Lung (tissue), 12 donors: ENCODE data around the gene FOXI2. TPM values are rescaled to one million over a fixed set of nuclear protein-coding genes. Genes with fewer than 3 reads are reported as not detected.

Experiments used
- ATAC-seq: fragments of 200-7000 bp; cut with Tn5 transposase; one replicate; pipeline ENCODE4 v1.9.1; 2020; ENCODE audit warnings: moderate number of reproducible peaks; ENCODE audit not compliant: insufficient read depth, low FRiP score
- DNase-seq, 3 donors: peaks; one replicate each; pipeline ENCODE4 v3.0.0-alpha.2; 2013 to 2017
- H3K27ac ChIP-seq, 2 donors: one replicate each; pipeline ENCODE4 v1.5.1; 2013; ENCODE audit warnings: mild to moderate bottlenecking in 2 of 2, moderate library complexity in 2 of 2, control low read depth in 1 of 2, inconsistent platforms in 1 of 2, low read depth in 1 of 2, low read length in 1 of 2
- H3K27me3 ChIP-seq, 3 donors: one replicate each; pipeline ENCODE4 v1.5.1; 2013; ENCODE audit warnings: low read length in 2 of 3; ENCODE audit not compliant: control insufficient read depth in 3 of 3, insufficient read depth in 3 of 3
- H3K36me3 ChIP-seq, 4 donors: one replicate each; pipeline ENCODE4 v1.5.1; 2013; ENCODE audit warnings: low read length in 4 of 4, mild to moderate bottlenecking in 1 of 4, moderate library complexity in 1 of 4; ENCODE audit not compliant: control insufficient read depth in 4 of 4, insufficient read depth in 4 of 4
- H3K4me1 ChIP-seq, 5 donors: one replicate each; pipeline ENCODE4 v1.5.1; 2013; ENCODE audit warnings: low read length in 5 of 5, mild to moderate bottlenecking in 2 of 5, moderate library complexity in 1 of 5; ENCODE audit not compliant: control insufficient read depth in 5 of 5, insufficient read depth in 5 of 5
- H3K4me3 ChIP-seq: one replicate; pipeline ENCODE4 v1.5.1; 2013; ENCODE audit warnings: mild to moderate bottlenecking, control low read depth, moderate library complexity
- H3K9ac ChIP-seq, 2 donors: one replicate each; pipeline ENCODE4 v1.5.1; 2013; ENCODE audit warnings: low read length in 2 of 2, control low read depth in 1 of 2; ENCODE audit not compliant: insufficient read depth in 1 of 2
- H3K9me3 ChIP-seq, 4 donors: one replicate each; pipeline ENCODE4 v1.5.1; 2013; ENCODE audit warnings: low read length in 3 of 4, mild to moderate bottlenecking in 1 of 4, moderate library complexity in 1 of 4; ENCODE audit not compliant: control insufficient read depth in 4 of 4, insufficient read depth in 3 of 4
- CTCF ChIP-seq: IDR thresholded peaks from 2 replicates; pipeline ENCODE4 v1.5.1; 2012; ENCODE audit warnings: mild to moderate bottlenecking; ENCODE audit errors: control extremely low read depth, extremely low read depth
- WGBS, 2 donors: extraction: QIAGEN DNeasy Blood & Tissue Kit; methylation state at CpG; one replicate each; pipeline ENCODE4 v1.1.7; 2013; 5-methylcytosine and 5-hydroxymethylcytosine counted together
- polyA plus RNA-seq, 2 donors: library from polyadenylated mRNA; stranded (reverse); fragments of 200-250 nt; gene quantifications; one replicate each; pipeline ENCODE4 v1.2.1, GENCODE V29; 2013
- total RNA-seq, 2 donors: library from RNA; depleted of rRNA in 1 of 2; stranded (reverse); fragments of >200 nt in 1 of 2; gene quantifications; one replicate each; pipeline ENCODE4 v1.2.1, GENCODE V29; 2014 to 2021
- donor health status: control.
- donor health status: control.
- donor health status: Bipolar disorder and iron deficiency.
- donor health status: healthy.
- donor health status: DM: yes; HTN: yes; CAD: no.

Gene FOXI2
- total and polyA plus RNA-seq, 4 donors: 0.08 to 0.15 TPM; not detected in 2

GRCh38 chr10:127702271-127702670 lies 34.7 kb upstream of the FOXI2 start:
- Histone ChIP-seq H3K27ac (no peak overlapping the region), H3K36me3 (no peaks in the 10 kb centered on the region), H3K27me3 (peaks cover 0 to 9% (median 0%) of the 10 kb centered on the region in 3 donors), H3K4me1 (no peaks in the 10 kb centered on the region), H3K9ac (no peak overlapping the region), H3K4me3 (no peak overlapping the region), H3K9me3 (peaks cover 0 to 4% (median under 1%) of the 10 kb centered on the region in 4 donors)
- WGBS, 2 donors: 51 to 71% methylated on average over 4 of the region's 4 CpGs
- ATAC-seq: no peak
- no peak for TF ChIP-seq CTCF
- DNase-seq: peak in 1 of 3 donors; percentile 2

DNA sequence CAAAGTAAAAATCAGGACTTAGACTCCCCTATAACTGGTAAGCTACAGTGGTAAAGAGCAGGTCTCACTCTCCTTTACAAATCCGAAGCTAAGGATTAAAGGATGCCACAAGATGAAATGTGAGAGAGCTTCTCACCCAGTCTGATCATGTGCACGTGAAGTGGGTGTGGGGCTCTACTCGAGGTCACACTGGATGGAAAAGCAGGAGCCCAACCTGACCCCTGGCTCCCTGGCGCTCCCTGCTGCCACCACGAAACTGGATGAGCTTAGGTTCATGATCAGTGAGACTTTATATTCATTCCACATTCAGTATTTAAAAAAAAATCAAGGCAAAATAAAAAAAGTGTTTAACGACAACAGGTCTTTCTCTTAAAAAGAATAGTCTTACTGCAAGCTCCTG lies 21.7 kb upstream of the FOXI2 start:
- ATAC-seq: no peak
- 51 to 52% methylated on average over 6 of the region's 6 CpGs for WGBS, 2 donors

DNA sequence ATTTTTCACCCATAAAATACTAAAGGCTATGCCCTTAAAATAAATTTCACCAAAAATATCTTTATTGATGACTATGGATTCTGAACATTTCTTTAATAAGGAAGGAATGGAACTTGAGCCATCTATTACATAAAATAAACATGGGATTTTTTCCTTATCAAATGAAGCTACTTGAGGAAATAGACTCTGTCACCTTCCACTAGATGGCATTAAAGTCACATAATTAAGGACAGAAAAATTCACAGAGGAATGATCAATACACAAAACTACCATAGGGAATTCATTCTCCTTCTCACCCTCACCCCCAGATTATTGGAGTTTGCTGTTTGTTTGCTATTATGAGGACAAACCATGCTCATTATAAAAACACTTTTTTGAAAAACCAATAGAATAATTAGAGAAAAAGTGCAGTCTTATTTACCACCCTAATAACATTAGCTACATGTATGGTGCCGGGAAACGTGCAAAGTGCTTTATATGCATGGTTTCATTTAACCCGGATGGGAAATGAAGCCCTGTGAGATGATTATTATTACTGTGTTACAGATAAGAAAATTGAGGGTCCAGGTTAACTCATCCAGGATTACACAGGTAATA lies 21.1 kb upstream of the FOXI2 start:
- H3K4me1 ChIP-seq: no peaks in the 10 kb centered on the region
- DNase-seq (peak in 2 of 3 donors; percentile 44 to 47), ATAC-seq (no peak)
- no peak overlapping the region for H3K9ac ChIP-seq
- H3K27ac ChIP-seq: no peak overlapping the region
- no peak for TF ChIP-seq CTCF
- H3K27me3 ChIP-seq: no peaks in the 10 kb centered on the region
- H3K9me3 ChIP-seq: peaks cover 0 to 3% (median 0%) of the 10 kb centered on the region in 4 donors
- H3K36me3 ChIP-seq: no peaks in the 10 kb centered on the region
- no peak overlapping the region for H3K4me3 ChIP-seq
- WGBS, 2 donors: 57 to 73% methylated on average over 3 of the region's 3 CpGs

More for the DNA sequence above, 21.7 kb upstream of the FOXI2 start:
- no peak overlapping the region for H3K4me3 ChIP-seq
- no peaks in the 10 kb centered on the region for H3K27me3 ChIP-seq
- H3K27ac ChIP-seq: no peak overlapping the region
- TF ChIP-seq CTCF: no peak
- no peaks in the 10 kb centered on the region for H3K4me1 ChIP-seq
- no peak overlapping the region for H3K9ac ChIP-seq
- no peak for DNase-seq
- peaks cover 0 to 3% (median 0%) of the 10 kb centered on the region in 4 donors for H3K9me3 ChIP-seq
- no peaks in the 10 kb centered on the region for H3K36me3 ChIP-seq

GRCh38 chr10:127720142-127720541 lies 16.8 kb upstream of the FOXI2 start:
- Histone ChIP-seq H3K9me3 (no peaks in the 10 kb centered on the region), H3K9ac (no peak overlapping the region), H3K4me1 (no peaks in the 10 kb centered on the region), H3K27ac (no peak overlapping the region), H3K36me3 (no peaks in the 10 kb centered on the region), H3K4me3 (no peak overlapping the region), H3K27me3 (no peaks in the 10 kb centered on the region)
- ATAC-seq (no peak), DNase-seq (no peak)
- no peak for TF ChIP-seq CTCF
- 70 to 86% methylated on average over 4 of the region's 4 CpGs for WGBS, 2 donors
